Fibroblast of lung (primary cell): Measurements from ENCODE around the gene ANKFN1. TPM values are rescaled to one million over a fixed set of nuclear protein-coding genes. Genes with fewer than 3 reads are reported as not detected.

Experiments used
- DNase-seq, 2 donors: peaks; one replicate each; pipeline versions ENCODE4 v3.0.0 to v3.0.0-alpha.2; 2010; ENCODE audit warnings: low read depth in 2 of 2
- H2AFZ ChIP-seq: 2 replicates; pipeline ENCODE4 v1.5.1; 2012; ENCODE audit warnings: low read length, control low read depth, inconsistent platforms
- H3K27ac ChIP-seq: 2 replicates; pipeline ENCODE4 v1.5.1; 2011; ENCODE audit warnings: low read length, control low read depth; ENCODE audit not compliant: insufficient read depth
- H3K27me3 ChIP-seq: 2 replicates; pipeline ENCODE4 v1.5.1; 2011; ENCODE audit warnings: mild to moderate bottlenecking, low read length; ENCODE audit not compliant: control insufficient read depth, insufficient read depth
- H3K36me3 ChIP-seq: 2 replicates; pipeline ENCODE4 v1.5.1; 2011; ENCODE audit warnings: low read length; ENCODE audit not compliant: control insufficient read depth, insufficient read depth
- H3K4me1 ChIP-seq: 2 replicates; pipeline ENCODE4 v1.5.1; 2011; ENCODE audit warnings: low read length; ENCODE audit not compliant: control insufficient read depth, insufficient read depth; ENCODE audit errors: extremely low read depth
- H3K4me2 ChIP-seq: 2 replicates; pipeline ENCODE4 v1.5.1; 2011; ENCODE audit warnings: low read length, control low read depth; ENCODE audit not compliant: insufficient read depth; ENCODE audit errors: extremely low read depth
- H3K4me3 ChIP-seq, 4 experiments: fragments of 200-600 bp in 1 of 4; sonication (generic) in 1 of 4; replicated peaks in 1 of 4; 2 replicates each; pipeline ENCODE4 v1.5.1; 2011 to 2016; ENCODE audit warnings: low read length in 4 of 4, low read depth in 3 of 4, mild to moderate bottlenecking in 3 of 4, control low read depth in 2 of 4, inconsistent platforms in 1 of 4, mixed read lengths in 1 of 4; ENCODE audit not compliant: insufficient read depth in 1 of 4; ENCODE audit errors: control extremely low read depth in 1 of 4
- H3K79me2 ChIP-seq: 2 replicates; pipeline ENCODE4 v1.5.1; 2012; ENCODE audit warnings: mild to moderate bottlenecking, low read length, inconsistent platforms; ENCODE audit not compliant: control insufficient read depth, insufficient read depth
- H3K9ac ChIP-seq: 2 replicates; pipeline ENCODE4 v1.5.1; 2011; ENCODE audit warnings: mild to moderate bottlenecking, low read length, control low read depth; ENCODE audit not compliant: insufficient read depth
- H3K9me3 ChIP-seq: 2 replicates; pipeline ENCODE4 v1.5.1; 2012; ENCODE audit warnings: low read depth, low read length; ENCODE audit not compliant: control insufficient read depth, insufficient read depth
- H4K20me1 ChIP-seq: 2 replicates; pipeline ENCODE4 v1.5.1; 2011; ENCODE audit warnings: low read length; ENCODE audit not compliant: control insufficient read depth, insufficient read depth; ENCODE audit errors: extremely low read depth
- CTCF ChIP-seq, 2 donors: IDR thresholded peaks in 1 of 2; conservative IDR thresholded peaks in 1 of 2; 1 replicate in 1 of 2; 2 replicates in 1 of 2; pipeline ENCODE4 v1.5.1; 2011 to 2012; ENCODE audit warnings: low read length in 2 of 2, control low read depth in 1 of 2, inconsistent platforms in 1 of 2, low read depth in 1 of 2, mild to moderate bottlenecking in 1 of 2
- EZH2 ChIP-seq: IDR thresholded peaks from 2 replicates; pipeline ENCODE4 v1.5.1; 2012; ENCODE audit warnings: low read length, control low read depth, mild to moderate bottlenecking; ENCODE audit errors: missing control alignments
- polyA minus RNA-seq: library from RNA; depleted of rRNA, polyadenylated mRNA; stranded (reverse); fragments of >200 nt; gene quantifications from 2 replicates; pipeline ENCODE4 v1.2.3, GENCODE V29; 2011; ENCODE audit warnings: low replicate concordance
- polyA plus RNA-seq, 2 donors: library from polyadenylated mRNA; depleted of rRNA in 1 of 2; stranded (reverse) in 1 of 2; unstranded in 1 of 2; fragments of >200 nt; gene quantifications; 2 replicates each; pipeline ENCODE4 v1.2.1, GENCODE V29; 2011 to 2012; ENCODE audit warnings: missing spikeins in 1 of 2
- total RNA-seq: library from RNA; depleted of rRNA; stranded (reverse); fragments of >200 nt; gene quantifications from 2 replicates; pipeline ENCODE4 v1.2.1, GENCODE V29; 2014

ANKFN1 gene
- total RNA-seq (0.26 TPM in 1 of 2 replicates, not detected in the other), polyA plus RNA-seq (0.03 and 0.19 TPM in 2 replicates), polyA minus RNA-seq (not detected in 2 replicates)
- polyA plus RNA-seq (2012), result 0.06 TPM in 1 of 2 replicates, not detected in the other

- H3K9ac ChIP-seq, result no peak within 1 kb of the TSS
- no peak for TF ChIP-seq CTCF (conservative IDR thresholded peaks at IDR 0.05 in 1 of 2, IDR thresholded peaks at IDR 0.05 in 1 of 2; ENCODE audit: low read depth in 1 of 2, low read length in 2 of 2)
- no peak for TF ChIP-seq EZH2
- no peak within 1 kb of the TSS for H2AFZ ChIP-seq
- no peak for DNase-seq
- no peaks in the 10 kb centered on the region for H3K9me3 ChIP-seq
- H3K4me1 ChIP-seq, result no peaks in the 10 kb centered on the region
- no peak within 1 kb of the TSS for H3K27ac ChIP-seq
- no peak within 1 kb of the TSS for H3K4me2 ChIP-seq
- H3K36me3 ChIP-seq, result no peaks in the 10 kb centered on the region
- no peaks in the 10 kb centered on the region for H4K20me1 ChIP-seq
- no peaks in the 10 kb centered on the region for H3K27me3 ChIP-seq
- no peak within 1 kb of the TSS for H3K4me3 ChIP-seq
- no peaks in the 10 kb centered on the region for H3K79me2 ChIP-seq
These were observed at the start of gene ANKFN1 for GRCh38 chr17:56152874-56153602. TSS of gene ANKFN1 (plus strand) at chr17:56153475. CDS start at chr17:56212668, 59,193 bp downstream.

GRCh38 chr17:56108811-56109284 lies 44.4 kb upstream of the ANKFN1 start:
- Histone ChIP-seq H3K9ac (no peak overlapping the region), H3K4me1 (no peaks in the 10 kb centered on the region), H3K9me3 (no peaks in the 10 kb centered on the region), H3K27ac (no peak overlapping the region), H3K36me3 (no peaks in the 10 kb centered on the region), H3K4me3 (no peak overlapping the region), H2AFZ (no peak overlapping the region), H3K27me3 (no peaks in the 10 kb centered on the region), H3K4me2 (no peak overlapping the region), H4K20me1 (no peaks in the 10 kb centered on the region), H3K79me2 (no peaks in the 10 kb centered on the region)
- TF ChIP-seq CTCF (conservative IDR thresholded peaks at IDR 0.05 in 1 of 2, IDR thresholded peaks at IDR 0.05 in 1 of 2; ENCODE audit: low read depth in 1 of 2, low read length in 2 of 2), result no peak
- no peak for TF ChIP-seq EZH2
- DNase-seq, result no peak

GRCh38 chr17:56109836-56110235 lies 43.4 kb upstream of the ANKFN1 start:
- Histone ChIP-seq H3K4me1 (no peaks in the 10 kb centered on the region), H3K9me3 (no peaks in the 10 kb centered on the region), H4K20me1 (no peaks in the 10 kb centered on the region), H3K27me3 (no peaks in the 10 kb centered on the region), H3K79me2 (no peaks in the 10 kb centered on the region), H2AFZ (no peak overlapping the region), H3K4me2 (no peak overlapping the region), H3K9ac (no peak overlapping the region), H3K36me3 (no peaks in the 10 kb centered on the region), H3K27ac (no peak overlapping the region), H3K4me3 (no peak overlapping the region)
- DNase-seq, result no peak
- TF ChIP-seq EZH2 (no peak), CTCF (conservative IDR thresholded peaks at IDR 0.05 in 1 of 2, IDR thresholded peaks at IDR 0.05 in 1 of 2; ENCODE audit: low read depth in 1 of 2, low read length in 2 of 2) (no peak)
